ENCODE results near the gene INSC.

GRCh38 chr11:15213471-15214231, 98.9 kb downstream of the INSC start:
- TF ChIP-seq CTCF (conservative IDR thresholded peaks at IDR 0.05; ENCODE audit: low read depth in 2 of 2) (no peak), POLR2AphosphoS5 (IDR thresholded peaks at IDR 0.05; ENCODE audit: low read depth) (no peak), EZH2 (IDR thresholded peaks at IDR 0.05; ENCODE audit: low read depth, unreplicated experiment) (no peak), EZH2phosphoT487 (IDR thresholded peaks at IDR 0.05; ENCODE audit: unreplicated experiment) (no peak), JUNB (IDR thresholded peaks at IDR 0.05; ENCODE audit: unreplicated experiment) (no peak), ZNF114 (CRISPR knock-in tag; IDR thresholded peaks at IDR 0.05) (no peak), CREB1 (CRISPR knock-in tag; IDR thresholded peaks at IDR 0.05; ENCODE audit: low read depth) (no peak)

Data from GM23338 (cell line).